Fibroblast of pulmonary artery (primary cell): ENCODE results near the gene ZCWPW2.

Experiments used
- DNase-seq: peaks from one replicate; pipeline ENCODE4 v3.0.0-alpha.2; 2010; ENCODE audit warnings: low read depth
- H3K4me3 ChIP-seq: replicated peaks from 2 replicates; pipeline ENCODE4 v1.5.1; 2011; ENCODE audit warnings: low read depth, mild to moderate bottlenecking, control low read depth, low read length, moderate library complexity
- TF ChIP-seq, protein P1 (sequence below): IDR thresholded peaks from 2 replicates; pipeline ENCODE4 v1.5.1; 2011; ENCODE audit warnings: mild to moderate bottlenecking, control low read depth, low read length, inconsistent platforms; ENCODE audit errors: missing control alignments

Gene ZCWPW2

DNA sequence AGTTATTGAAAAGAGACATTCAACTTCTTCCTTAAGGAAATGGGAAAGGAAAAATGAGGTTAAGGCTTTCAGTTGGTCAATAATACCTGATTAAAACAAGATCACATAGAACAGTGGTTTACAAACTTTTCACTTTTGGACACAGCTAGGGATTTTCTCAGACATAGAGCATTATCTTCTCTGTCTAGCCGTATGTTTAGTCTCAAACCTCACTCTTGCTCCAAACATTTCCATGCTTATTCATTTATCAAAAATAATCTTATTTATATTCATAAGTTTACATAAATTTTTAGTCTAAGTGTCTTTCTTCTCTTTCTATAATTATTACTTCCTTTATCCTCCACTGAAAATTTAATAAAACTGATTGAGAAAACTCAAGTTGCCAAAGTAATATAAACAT is 114.3 kb downstream of the ZCWPW2 start:
- no peak overlapping the region for H3K4me3 ChIP-seq
- TF ChIP-seq, protein P1, sequence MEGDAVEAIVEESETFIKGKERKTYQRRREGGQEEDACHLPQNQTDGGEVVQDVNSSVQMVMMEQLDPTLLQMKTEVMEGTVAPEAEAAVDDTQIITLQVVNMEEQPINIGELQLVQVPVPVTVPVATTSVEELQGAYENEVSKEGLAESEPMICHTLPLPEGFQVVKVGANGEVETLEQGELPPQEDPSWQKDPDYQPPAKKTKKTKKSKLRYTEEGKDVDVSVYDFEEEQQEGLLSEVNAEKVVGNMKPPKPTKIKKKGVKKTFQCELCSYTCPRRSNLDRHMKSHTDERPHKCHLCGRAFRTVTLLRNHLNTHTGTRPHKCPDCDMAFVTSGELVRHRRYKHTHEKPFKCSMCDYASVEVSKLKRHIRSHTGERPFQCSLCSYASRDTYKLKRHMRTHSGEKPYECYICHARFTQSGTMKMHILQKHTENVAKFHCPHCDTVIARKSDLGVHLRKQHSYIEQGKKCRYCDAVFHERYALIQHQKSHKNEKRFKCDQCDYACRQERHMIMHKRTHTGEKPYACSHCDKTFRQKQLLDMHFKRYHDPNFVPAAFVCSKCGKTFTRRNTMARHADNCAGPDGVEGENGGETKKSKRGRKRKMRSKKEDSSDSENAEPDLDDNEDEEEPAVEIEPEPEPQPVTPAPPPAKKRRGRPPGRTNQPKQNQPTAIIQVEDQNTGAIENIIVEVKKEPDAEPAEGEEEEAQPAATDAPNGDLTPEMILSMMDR = no peak
- no peak for DNase-seq

DNA sequence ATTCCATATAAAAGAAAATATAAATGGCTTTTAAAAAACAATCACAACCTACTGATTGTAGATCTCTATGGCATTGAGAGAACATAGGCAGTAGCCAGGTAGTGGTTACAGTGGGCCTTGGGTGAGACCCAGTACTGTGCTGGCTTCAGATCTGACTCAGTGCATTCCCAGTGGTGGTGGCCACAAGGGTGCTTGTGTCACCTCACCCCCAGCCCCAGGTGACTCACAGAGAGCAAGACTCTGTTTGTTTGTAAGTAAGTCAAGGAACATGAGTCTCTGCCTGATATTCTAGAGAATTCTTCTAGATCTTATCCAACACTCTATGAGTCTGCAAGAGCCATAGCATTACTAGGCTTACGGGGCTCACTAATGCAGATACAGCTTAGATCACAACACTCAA is 118.9 kb downstream of the ZCWPW2 start:
- DNase-seq = no peak
- no peak overlapping the region for H3K4me3 ChIP-seq
- TF ChIP-seq, protein P1 = no peak

DNA sequence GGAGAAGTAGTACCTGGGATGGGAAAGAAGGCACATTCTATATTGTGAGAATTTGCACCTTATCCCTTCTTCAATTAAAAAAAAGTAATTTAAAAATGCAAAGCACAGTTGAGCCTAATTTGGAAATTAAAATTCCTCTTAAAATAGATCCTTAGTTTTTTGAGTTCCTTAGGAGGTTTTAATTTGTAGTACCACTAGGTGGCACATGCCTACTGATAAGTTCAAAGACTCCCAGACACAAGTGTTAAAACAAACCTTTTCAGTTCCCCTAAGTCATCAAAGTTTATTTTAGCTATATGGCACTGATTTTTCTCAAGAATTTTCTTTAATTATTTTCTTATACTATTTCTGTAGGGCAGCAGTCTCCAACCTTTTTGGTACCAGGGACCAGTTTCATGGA is 127.7 kb downstream of the ZCWPW2 start:
- H3K4me3 ChIP-seq = no peak overlapping the region
- TF ChIP-seq, protein P1 = peak; percentile 66
- peak; percentile 73 for DNase-seq

DNA sequence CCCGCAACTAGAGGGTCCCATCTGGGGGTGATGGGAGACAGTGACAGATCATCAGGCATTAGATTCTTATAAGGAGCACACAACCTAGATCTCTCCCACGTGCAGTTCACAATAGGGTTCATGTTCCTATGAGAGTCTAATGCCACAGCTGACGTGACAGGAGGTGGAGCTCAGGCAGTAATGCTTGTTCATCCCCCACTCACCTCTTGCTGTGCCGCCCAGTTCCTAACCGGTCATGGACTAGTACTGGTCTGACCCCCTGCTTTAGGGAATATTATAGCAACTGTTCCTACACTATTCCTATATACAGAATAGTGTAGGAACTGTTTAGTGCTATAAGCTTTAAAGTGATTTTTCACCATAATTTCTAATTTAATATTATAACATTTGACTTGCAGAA is 128.2 kb downstream of the ZCWPW2 start:
- TF ChIP-seq, protein P1 = no peak
- DNase-seq = no peak
- no peak overlapping the region for H3K4me3 ChIP-seq

DNA sequence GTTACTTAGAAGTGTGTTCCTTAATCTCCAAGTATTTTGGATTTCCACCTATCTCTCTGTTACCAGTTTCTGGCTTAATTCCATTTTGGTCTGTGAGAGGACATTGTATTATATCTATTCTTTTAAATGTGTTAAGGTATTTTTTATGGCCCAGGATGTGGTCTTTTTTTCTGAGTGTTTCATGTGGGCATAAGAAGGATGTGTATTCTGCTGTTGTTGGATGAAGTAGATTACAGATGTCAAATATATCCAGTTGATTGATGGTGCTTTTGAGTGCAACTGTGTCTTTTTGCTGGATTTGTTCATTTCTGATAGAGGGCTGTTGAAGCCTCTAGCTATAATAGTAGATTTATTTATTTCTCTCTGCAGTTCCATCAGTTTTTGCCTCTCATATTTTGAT is 136.6 kb downstream of the ZCWPW2 start:
- DNase-seq = no peak
- H3K4me3 ChIP-seq = no peak overlapping the region
- TF ChIP-seq, protein P1 = no peak

DNA sequence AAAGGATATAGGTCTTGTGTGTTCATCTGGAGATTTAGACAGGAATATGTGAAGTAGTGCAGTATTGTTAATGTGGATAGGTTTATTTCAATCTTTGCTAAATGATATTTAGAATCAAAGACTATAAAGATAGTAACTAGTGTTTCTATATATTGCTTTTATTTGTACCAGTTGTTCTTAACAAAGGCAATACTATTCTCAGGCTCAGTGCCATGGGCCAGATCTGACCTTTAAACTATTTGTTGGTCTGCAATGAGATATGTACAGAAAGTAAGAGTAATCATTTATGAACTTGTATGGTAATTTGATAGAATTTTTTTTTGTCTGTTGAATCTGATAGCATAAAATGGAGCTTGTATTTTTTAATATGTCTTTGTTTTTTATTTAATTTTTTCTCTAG is 146.8 kb downstream of the ZCWPW2 start:
- DNase-seq = no peak
- no peak overlapping the region for H3K4me3 ChIP-seq
- TF ChIP-seq, protein P1 = no peak

DNA sequence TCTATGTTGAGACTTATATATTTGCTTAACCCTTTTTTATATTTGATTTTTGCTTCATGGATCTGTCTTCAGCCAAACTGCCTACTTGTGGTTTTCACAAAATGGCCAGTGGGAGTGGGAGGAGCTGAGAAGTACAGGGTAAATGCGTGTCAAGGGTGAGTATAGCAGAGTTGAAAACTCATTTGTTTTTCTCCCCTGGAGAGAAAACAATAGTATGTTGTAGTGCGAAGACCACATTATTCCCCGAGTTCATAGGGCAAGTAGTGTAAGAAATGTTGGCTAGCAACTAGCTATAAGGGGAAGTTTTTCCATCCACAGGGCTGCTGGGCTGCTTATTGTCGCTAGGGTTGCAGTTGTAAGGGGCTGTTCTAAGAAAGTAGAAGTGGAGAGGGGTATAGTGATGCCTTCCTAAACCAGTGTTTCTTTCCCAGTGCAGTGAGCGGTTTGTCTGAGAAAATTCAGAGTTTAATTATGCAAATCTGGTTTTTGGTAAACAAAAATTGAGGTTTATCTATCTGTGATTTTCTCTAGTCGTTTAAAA is 153.9 kb downstream of the ZCWPW2 start:
- TF ChIP-seq, protein P1 = no peak
- H3K4me3 ChIP-seq = no peak overlapping the region
- no peak for DNase-seq
